HEK293 (cell line): ENCODE results near the gene GREB1L.

ENCODE experiments used
- CTCF ChIA-PET: fragments of 350-600 bp; formaldehyde crosslinking; extraction: SDS; loops from one replicate; lab custom pipeline; 2021; ENCODE audit warnings: antibody characterized with exemption; lab: Yijun Ruan, JAX
- POLR2A ChIA-PET: fragments of 300-600 bp; formaldehyde crosslinking; extraction: SDS; loops from one replicate; lab custom pipeline; 2020; ENCODE audit warnings: antibody characterized with exemption, inconsistent platforms; lab: Yijun Ruan, JAX
- H3K27ac ChIP-seq: fragments of 200-500 bp; sonication (Bioruptor generic); 2 replicates; pipeline ENCODE4 v1.5.1; 2014; ENCODE audit warnings: low read depth, low read length, control low read depth, inconsistent platforms; ENCODE audit errors: extremely low read depth
- H3K36me3 ChIP-seq, 2 experiments: fragments of 200-500 bp in 1 of 2; sonication (Bioruptor generic) in 1 of 2; 1 replicate in 1 of 2; 2 replicates in 1 of 2; pipeline ENCODE4 v1.5.1; 2014 to 2017; ENCODE audit warnings: inconsistent platforms in 2 of 2, low read length in 2 of 2; ENCODE audit not compliant: control insufficient read depth in 2 of 2, insufficient read depth in 1 of 2
- H3K4me1 ChIP-seq: fragments of 200-500 bp; sonication (Bioruptor generic); 2 replicates; pipeline ENCODE4 v1.5.1; 2014; ENCODE audit warnings: mild to moderate bottlenecking, low read length, inconsistent platforms; ENCODE audit not compliant: control insufficient read depth, insufficient read depth
- H3K4me3 ChIP-seq: 2 replicates; pipeline ENCODE4 v1.5.1; 2011; ENCODE audit warnings: low read depth, mild to moderate bottlenecking, control low read depth, low read length, moderate library complexity
- H3K9me3 ChIP-seq: fragments of 200-500 bp; sonication (Bioruptor generic); 2 replicates; pipeline ENCODE4 v1.5.1; 2014; ENCODE audit warnings: low read depth, low read length, inconsistent platforms; ENCODE audit not compliant: control insufficient read depth, insufficient read depth
- BCL11B ChIP-seq: fragments of 450-650 bp; formaldehyde crosslinking; IDR thresholded peaks from 2 replicates; pipeline ENCODE4 v1.5.1; 2016; ENCODE audit warnings: low read depth, missing biosample characterization, missing genetic modification characterization
- GLI4 ChIP-seq: fragments of 450-650 bp; formaldehyde crosslinking; IDR thresholded peaks from 2 replicates; pipeline ENCODE4 v1.5.1; 2016; ENCODE audit warnings: missing biosample characterization, missing genetic modification characterization
- GLIS2 ChIP-seq: fragments of 450-650 bp; formaldehyde crosslinking; IDR thresholded peaks from 2 replicates; pipeline ENCODE4 v1.5.1; 2016; ENCODE audit warnings: missing biosample characterization, missing genetic modification characterization
- PRDM6 ChIP-seq: fragments of 450-650 bp; formaldehyde crosslinking; IDR thresholded peaks from 2 replicates; pipeline ENCODE4 v1.5.1; 2017; ENCODE audit warnings: missing biosample characterization, missing genetic modification characterization
- SALL2 ChIP-seq: fragments of 450-650 bp; formaldehyde crosslinking; IDR thresholded peaks from 2 replicates; pipeline ENCODE4 v1.5.0; 2017; ENCODE audit warnings: missing biosample characterization, mild to moderate bottlenecking, missing genetic modification characterization, borderline replicate concordance
- SP2 ChIP-seq: fragments of 450-650 bp; formaldehyde crosslinking; IDR thresholded peaks from 2 replicates; pipeline ENCODE4 v1.5.1; 2016; ENCODE audit warnings: missing biosample characterization, missing genetic modification characterization
- TRIM28 ChIP-seq: IDR thresholded peaks from 2 replicates; pipeline ENCODE4 v1.6.1; 2011; ENCODE audit warnings: low read length, control low read depth, borderline replicate concordance
- ZBTB7A ChIP-seq: fragments of 450-650 bp; formaldehyde crosslinking; IDR thresholded peaks from 2 replicates; pipeline ENCODE4 v1.5.1; 2016; ENCODE audit warnings: low read depth, missing biosample characterization, missing genetic modification characterization
- ZNF341 ChIP-seq: fragments of 450-650 bp; formaldehyde crosslinking; IDR thresholded peaks from 2 replicates; pipeline ENCODE4; 2016; ENCODE audit warnings: low read depth, missing biosample characterization, missing genetic modification characterization
- ZNF416 ChIP-seq: fragments of 450-650 bp; formaldehyde crosslinking; IDR thresholded peaks from 2 replicates; pipeline ENCODE4 v1.5.1; 2016; ENCODE audit warnings: missing biosample characterization, missing genetic modification characterization
- ZNF513 ChIP-seq: fragments of 450-650 bp; IDR thresholded peaks from 2 replicates; pipeline ENCODE4 v1.5.1; 2018; ENCODE audit warnings: missing biosample characterization, missing genetic modification characterization
- ZNF529 ChIP-seq: fragments of 450-650 bp; formaldehyde crosslinking; IDR thresholded peaks from 2 replicates; pipeline ENCODE4 v1.5.1; 2017; ENCODE audit warnings: missing genetic modification characterization, missing biosample characterization; ENCODE audit not compliant: insufficient replicate concordance
- ZNF530 ChIP-seq: fragments of 450-650 bp; formaldehyde crosslinking; IDR thresholded peaks from 2 replicates; pipeline ENCODE4 v1.5.1; 2016; ENCODE audit warnings: low read depth, missing biosample characterization, missing genetic modification characterization
- ZNF544 ChIP-seq: fragments of 450-650 bp; formaldehyde crosslinking; IDR thresholded peaks from 2 replicates; pipeline ENCODE4 v1.5.0; 2017; ENCODE audit warnings: missing biosample characterization, missing genetic modification characterization
- ZNF558 ChIP-seq: fragments of 450-650 bp; formaldehyde crosslinking; IDR thresholded peaks from 2 replicates; pipeline ENCODE4 v1.5.1; 2016; ENCODE audit warnings: missing biosample characterization, missing genetic modification characterization
- ZNF624 ChIP-seq: fragments of 450-650 bp; formaldehyde crosslinking; IDR thresholded peaks from 2 replicates; pipeline ENCODE4 v1.5.1; 2017; ENCODE audit warnings: missing biosample characterization, missing genetic modification characterization
- ZNF645 ChIP-seq: fragments of 450-650 bp; formaldehyde crosslinking; IDR thresholded peaks from 2 replicates; pipeline ENCODE4; 2016; ENCODE audit warnings: missing biosample characterization, missing genetic modification characterization
- ZNF658 ChIP-seq: fragments of 450-650 bp; formaldehyde crosslinking; IDR thresholded peaks from 2 replicates; pipeline ENCODE4; 2016; ENCODE audit warnings: missing biosample characterization, missing genetic modification characterization
- ZNF701 ChIP-seq: fragments of 450-650 bp; formaldehyde crosslinking; IDR thresholded peaks from 2 replicates; pipeline ENCODE4 v1.5.1; 2016; ENCODE audit warnings: missing biosample characterization, missing genetic modification characterization
- ZNF707 ChIP-seq: fragments of 450-650 bp; formaldehyde crosslinking; IDR thresholded peaks from 2 replicates; pipeline ENCODE4 v1.5.1; 2016; ENCODE audit warnings: missing biosample characterization, missing genetic modification characterization
- ZNF843 ChIP-seq: fragments of 450-650 bp; formaldehyde crosslinking; IDR thresholded peaks from 2 replicates; pipeline ENCODE4 v1.5.1; 2016; ENCODE audit warnings: missing biosample characterization, missing genetic modification characterization

Gene GREB1L

GRCh38 chr18:21406116-21406515 is 164.1 kb downstream of the GREB1L start (continued):
- TF ChIP-seq ZNF843 (no peak), ZNF624 (tag by site-specific recombination) (no peak), ZNF530 (no peak), ZNF529 (tag by site-specific recombination) (no peak), ZNF645 (tag by site-specific recombination) (no peak)
- TF ChIP-seq, all 188 proteins: peak for 0

- Histone ChIP-seq H3K27ac (no peak overlapping the region), H3K4me3 (no peak overlapping the region), H3K4me1 (no peaks in the 10 kb centered on the region), H3K36me3 (peaks cover 7 to 11% of the 10 kb centered on the region in 2 experiments; a peak in 2 of 3 replicates), H3K9me3 (no peaks in the 10 kb centered on the region)
- ChIA-PET POLR2A (no interaction called here), CTCF (interaction anchor here (1.7 kb wide), 1 partner anchor 214 kb away, joined by 7 read pairs; no protein-coding TSS in a partner anchor)
- TF ChIP-seq ZNF416 (tag by site-specific recombination) (no peak), TRIM28 (no peak), ZNF341 (tag by site-specific recombination) (no peak), GLIS2 (tag by site-specific recombination) (no peak)
Measured at GRCh38 chr18:21408681-21409080, 166.6 kb downstream of the GREB1L start.

GRCh38 chr18:21433436-21433835 is 191.4 kb downstream of the GREB1L start:
- CTCF ChIA-PET: interaction anchor here (0.6 to 0.8 kb wide), 2 partner anchors 11 to 468 kb away, joined by 3 read pairs; no protein-coding TSS in a partner anchor
- Histone ChIP-seq H3K9me3 (no peaks in the 10 kb centered on the region), H3K4me1 (no peaks in the 10 kb centered on the region), H3K36me3 (no peaks in the 10 kb centered on the region; a peak in 1 of 3 replicates), H3K4me3 (no peak overlapping the region), H3K27ac (no peak overlapping the region)
- POLR2A ChIA-PET: no interaction called here
- no peak for TF ChIP-seq SALL2

GRCh38 chr18:21439431-21439846 is 197.4 kb downstream of the GREB1L start:
- TF ChIP-seq ZNF707 (tag by site-specific recombination) (no peak), SP2 (no peak), ZNF544 (tag by site-specific recombination) (no peak), PRDM6 (tag by site-specific recombination) (no peak), ZNF658 (tag by site-specific recombination) (no peak), ZNF558 (tag by site-specific recombination) (no peak), GLI4 (tag by site-specific recombination) (no peak), ZNF701 (tag by site-specific recombination) (no peak), ZNF513 (tag by site-specific recombination) (no peak), ZBTB7A (tag by site-specific recombination) (no peak), BCL11B (no peak)
- CTCF ChIA-PET: no interaction called here
- no peaks in the 10 kb centered on the region for H3K9me3 ChIP-seq
- no peak overlapping the region for H3K27ac ChIP-seq
- H3K4me1 ChIP-seq: no peaks in the 10 kb centered on the region
- POLR2A ChIA-PET: no interaction called here
- no peak overlapping the region for H3K4me3 ChIP-seq
- H3K36me3 ChIP-seq: peaks cover 0 to 20% of the 10 kb centered on the region in 2 experiments; a peak in 2 of 3 replicates
